ENCODE results near the gene FNDC10. TPM values are rescaled to one million over a fixed set of nuclear protein-coding genes. Genes with fewer than 3 reads are reported as not detected.
"Not testable (repeated sequence)": the region's sequence is repeated elsewhere in the genome, so short reads cannot be mapped to it uniquely, and the experiment has no call there.

Gene FNDC10
- total RNA-seq, 1 donor from 2014 or later: 11.6 TPM

DNA sequence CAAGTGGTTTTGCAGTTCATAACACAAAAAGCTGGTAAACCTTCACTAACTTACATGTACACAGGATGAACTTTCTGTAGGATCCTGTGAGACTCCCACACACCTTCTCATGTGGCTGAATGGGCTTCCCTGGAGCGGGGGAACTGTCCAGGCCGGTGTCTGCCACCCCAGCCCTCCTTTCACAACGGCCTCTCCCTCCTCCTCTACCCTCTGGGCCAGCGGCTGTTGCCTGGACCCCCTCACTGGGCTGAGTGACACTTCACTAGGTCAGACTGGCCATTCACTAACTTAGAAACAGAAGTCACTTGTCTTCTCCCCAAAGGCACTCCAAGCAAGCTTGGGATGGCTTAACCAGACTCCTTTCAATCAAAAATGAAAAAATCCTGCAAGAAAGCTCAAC is 41.3 kb downstream of the FNDC10 start:
- H3K4me1 Mint-ChIP-seq (ENCODE audit: unreplicated experiment): no peaks in the 10 kb centered on the region
- TF ChIP-seq, protein P1, sequence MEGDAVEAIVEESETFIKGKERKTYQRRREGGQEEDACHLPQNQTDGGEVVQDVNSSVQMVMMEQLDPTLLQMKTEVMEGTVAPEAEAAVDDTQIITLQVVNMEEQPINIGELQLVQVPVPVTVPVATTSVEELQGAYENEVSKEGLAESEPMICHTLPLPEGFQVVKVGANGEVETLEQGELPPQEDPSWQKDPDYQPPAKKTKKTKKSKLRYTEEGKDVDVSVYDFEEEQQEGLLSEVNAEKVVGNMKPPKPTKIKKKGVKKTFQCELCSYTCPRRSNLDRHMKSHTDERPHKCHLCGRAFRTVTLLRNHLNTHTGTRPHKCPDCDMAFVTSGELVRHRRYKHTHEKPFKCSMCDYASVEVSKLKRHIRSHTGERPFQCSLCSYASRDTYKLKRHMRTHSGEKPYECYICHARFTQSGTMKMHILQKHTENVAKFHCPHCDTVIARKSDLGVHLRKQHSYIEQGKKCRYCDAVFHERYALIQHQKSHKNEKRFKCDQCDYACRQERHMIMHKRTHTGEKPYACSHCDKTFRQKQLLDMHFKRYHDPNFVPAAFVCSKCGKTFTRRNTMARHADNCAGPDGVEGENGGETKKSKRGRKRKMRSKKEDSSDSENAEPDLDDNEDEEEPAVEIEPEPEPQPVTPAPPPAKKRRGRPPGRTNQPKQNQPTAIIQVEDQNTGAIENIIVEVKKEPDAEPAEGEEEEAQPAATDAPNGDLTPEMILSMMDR (IDR thresholded peaks at IDR 0.05; ENCODE audit: unreplicated experiment): no peak
- no peaks in the 10 kb centered on the region for H3K9me3 Mint-ChIP-seq (ENCODE audit: unreplicated experiment)
- peaks cover 9% of the 10 kb centered on the region for H3K36me3 Mint-ChIP-seq (ENCODE audit: low read depth, unreplicated experiment)
- peak overlapping the region; percentile 23 for H3K4me3 Mint-ChIP-seq (ENCODE audit: unreplicated experiment)
- H3K27ac Mint-ChIP-seq (ENCODE audit: unreplicated experiment): peak overlapping the region; percentile 31
- peaks cover 5% of the 10 kb centered on the region for H3K27me3 Mint-ChIP-seq (ENCODE audit: unreplicated experiment)
- no peak for DNase-seq (ENCODE audit: low spot score)

DNA sequence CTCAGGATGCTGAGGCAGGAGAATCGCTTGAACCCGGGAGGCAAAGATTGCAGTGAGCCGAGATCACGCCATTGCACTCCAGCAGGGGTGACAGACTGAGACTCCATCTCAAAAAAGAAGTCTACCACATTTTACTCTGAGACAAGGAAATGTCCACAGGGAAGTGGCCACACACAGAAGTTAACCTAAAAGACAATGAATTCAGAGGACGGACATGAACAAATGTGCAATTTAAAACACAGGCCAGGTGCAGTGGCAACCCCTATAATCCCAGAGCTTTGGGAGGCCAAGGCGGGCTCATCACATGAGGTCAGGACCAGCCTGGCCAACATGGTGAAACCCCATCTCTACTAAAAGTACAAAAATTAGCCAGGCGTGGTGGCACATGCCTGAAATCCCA is 42.2 kb downstream of the FNDC10 start:
- not testable (repeated sequence) for H3K9me3 Mint-ChIP-seq (ENCODE audit: unreplicated experiment); H3K36me3 Mint-ChIP-seq (ENCODE audit: low read depth, unreplicated experiment); H3K4me1 Mint-ChIP-seq (ENCODE audit: unreplicated experiment); H3K4me3 Mint-ChIP-seq (ENCODE audit: unreplicated experiment); H3K27me3 Mint-ChIP-seq (ENCODE audit: unreplicated experiment); DNase-seq (ENCODE audit: low spot score); H3K27ac Mint-ChIP-seq (ENCODE audit: unreplicated experiment)

DNA sequence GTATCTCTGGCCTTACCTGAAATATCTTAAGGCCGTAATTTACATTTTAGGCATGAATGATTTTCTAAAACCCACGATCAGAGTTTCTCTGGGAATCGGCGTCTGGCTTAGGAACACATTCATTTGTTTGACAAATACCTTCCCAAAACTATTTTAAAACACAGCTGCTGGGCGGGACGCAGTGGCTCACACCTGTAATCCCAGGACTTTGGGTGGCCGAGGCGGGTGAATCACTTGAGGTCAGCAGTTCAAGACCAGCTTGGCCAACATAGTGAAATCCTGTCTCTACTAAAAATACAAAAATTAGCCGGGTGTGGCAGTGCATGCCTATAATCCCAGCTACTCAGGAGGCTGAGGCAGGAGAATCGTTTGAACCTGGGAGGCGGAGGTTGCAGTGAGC is 43.0 kb downstream of the FNDC10 start:
- H3K27me3 Mint-ChIP-seq (ENCODE audit: unreplicated experiment); DNase-seq (ENCODE audit: low spot score); H3K36me3 Mint-ChIP-seq (ENCODE audit: low read depth, unreplicated experiment); H3K9me3 Mint-ChIP-seq (ENCODE audit: unreplicated experiment); H3K27ac Mint-ChIP-seq (ENCODE audit: unreplicated experiment); H3K4me1 Mint-ChIP-seq (ENCODE audit: unreplicated experiment); H3K4me3 Mint-ChIP-seq (ENCODE audit: unreplicated experiment): not testable (repeated sequence)

DNA sequence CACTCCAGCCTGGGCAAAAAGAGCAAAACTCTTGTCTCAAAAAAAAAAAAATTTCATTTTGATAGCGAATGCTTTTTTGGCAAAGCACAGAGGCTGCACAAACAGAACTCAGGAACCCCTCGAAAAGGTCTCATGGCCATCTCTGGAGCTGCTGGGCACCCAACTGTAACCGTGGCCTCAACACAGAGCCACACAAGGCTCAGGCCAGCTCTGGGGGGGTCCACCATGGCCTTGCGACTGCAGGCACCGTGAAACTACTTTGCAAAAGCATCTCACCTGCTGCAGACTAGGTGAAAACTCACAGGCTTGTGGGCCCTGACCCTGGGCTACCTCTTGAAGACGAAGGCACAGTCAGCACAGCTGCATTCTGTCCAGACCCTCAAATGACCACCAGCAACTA is 43.4 kb downstream of the FNDC10 start:
- Mint-ChIP-seq H3K27me3 (ENCODE audit: unreplicated experiment) (peaks cover 2% of the 10 kb centered on the region), H3K36me3 (ENCODE audit: low read depth, unreplicated experiment) (peaks cover 9% of the 10 kb centered on the region), H3K4me3 (ENCODE audit: unreplicated experiment) (no peak overlapping the region), H3K27ac (ENCODE audit: unreplicated experiment) (no peak overlapping the region), H3K4me1 (ENCODE audit: unreplicated experiment) (no peaks in the 10 kb centered on the region), H3K9me3 (ENCODE audit: unreplicated experiment) (no peaks in the 10 kb centered on the region)
- TF ChIP-seq, protein P1 (IDR thresholded peaks at IDR 0.05; ENCODE audit: unreplicated experiment): no peak
- no peak for DNase-seq (ENCODE audit: low spot score)

DNA sequence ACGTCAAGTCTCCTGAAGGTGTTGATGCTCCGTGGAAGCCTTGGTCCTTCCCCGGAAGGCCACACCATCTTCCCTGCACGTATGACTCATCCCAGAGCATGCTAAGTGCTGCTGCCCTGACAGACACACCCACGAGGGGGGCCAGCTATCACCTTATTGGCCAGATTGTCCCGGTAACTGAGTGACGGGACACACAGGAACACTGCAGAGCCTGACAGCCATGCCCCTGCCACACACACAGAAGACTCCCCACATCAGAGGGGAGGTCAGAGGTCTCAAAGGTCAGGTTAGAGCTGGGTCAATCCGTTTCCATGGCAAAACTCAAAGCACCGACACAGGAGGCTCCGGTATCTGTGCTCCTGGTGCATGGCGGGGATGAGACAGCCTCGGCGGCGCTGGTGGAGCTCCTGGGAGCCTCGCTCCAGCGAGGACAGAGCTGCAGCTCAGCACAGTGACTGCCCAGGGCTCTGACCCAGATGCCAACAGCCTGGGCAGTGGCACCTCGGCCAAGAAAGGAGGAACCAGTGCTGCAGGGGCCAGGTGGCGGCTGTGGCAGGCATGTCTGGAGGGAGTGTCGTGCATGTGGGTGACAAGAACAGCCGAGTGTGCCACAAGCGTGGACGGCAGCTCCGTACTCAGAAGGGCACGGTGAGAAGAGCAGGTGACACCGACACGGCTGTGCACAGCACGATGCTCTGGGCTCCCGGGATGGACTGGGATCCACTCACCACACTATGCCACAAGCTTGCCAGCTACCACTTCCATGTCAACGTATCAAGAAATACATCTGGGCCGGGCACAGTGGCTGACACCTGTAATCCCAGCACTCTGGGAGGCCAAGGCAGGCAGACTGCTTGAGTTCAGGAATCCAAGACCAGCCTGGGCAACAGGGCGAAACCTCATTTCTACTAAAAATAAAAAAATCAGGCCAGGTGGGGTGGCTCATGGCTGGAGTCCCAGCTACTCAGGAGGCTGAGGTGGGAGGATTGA is 44.7 kb downstream of the FNDC10 start:
- Mint-ChIP-seq H3K4me3 (ENCODE audit: unreplicated experiment) (no peak overlapping the region), H3K9me3 (ENCODE audit: unreplicated experiment) (no peaks in the 10 kb centered on the region), H3K27me3 (ENCODE audit: unreplicated experiment) (peaks cover 2% of the 10 kb centered on the region), H3K4me1 (ENCODE audit: unreplicated experiment) (no peaks in the 10 kb centered on the region), H3K36me3 (ENCODE audit: low read depth, unreplicated experiment) (peaks cover 7% of the 10 kb centered on the region), H3K27ac (ENCODE audit: unreplicated experiment) (peak overlapping the region; percentile 48)
- TF ChIP-seq, protein P1 (IDR thresholded peaks at IDR 0.05; ENCODE audit: unreplicated experiment): no peak
- no peak for DNase-seq (ENCODE audit: low spot score)

DNA sequence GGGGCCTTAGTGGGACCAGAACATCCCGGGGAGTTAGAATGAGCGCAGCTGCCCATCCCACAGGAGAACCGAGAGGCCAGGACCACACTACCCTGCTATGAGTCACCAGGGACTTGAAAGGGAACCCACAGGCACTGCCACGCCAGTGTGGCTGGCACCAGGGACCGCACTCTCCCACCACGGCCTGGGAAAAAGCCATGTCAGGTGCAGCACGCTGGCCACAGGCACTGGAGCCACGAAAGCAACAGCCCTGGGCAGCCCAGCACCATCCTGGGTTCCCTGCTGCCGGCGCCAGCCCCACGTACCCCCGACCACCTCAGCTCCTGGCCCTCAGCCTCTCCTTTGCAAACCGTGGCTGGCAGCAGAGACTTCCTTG is 45.4 kb downstream of the FNDC10 start:
- H3K27ac Mint-ChIP-seq (ENCODE audit: unreplicated experiment): peak overlapping the region; percentile 18
- H3K27me3 Mint-ChIP-seq (ENCODE audit: unreplicated experiment): peaks cover 2% of the 10 kb centered on the region
- H3K36me3 Mint-ChIP-seq (ENCODE audit: low read depth, unreplicated experiment): peaks cover 5% of the 10 kb centered on the region
- TF ChIP-seq, protein P1 (IDR thresholded peaks at IDR 0.05; ENCODE audit: unreplicated experiment): no peak
- no peaks in the 10 kb centered on the region for H3K9me3 Mint-ChIP-seq (ENCODE audit: unreplicated experiment)
- DNase-seq (ENCODE audit: low spot score): no peak
- H3K4me3 Mint-ChIP-seq (ENCODE audit: unreplicated experiment): no peak overlapping the region
- no peaks in the 10 kb centered on the region for H3K4me1 Mint-ChIP-seq (ENCODE audit: unreplicated experiment)

Data from endothelial cell (in vitro differentiated cells).